SH-SY5Y (cell line): ENCODE results near the gene CCSER1.

ENCODE experiments used
- GATA2 ChIP-seq: IDR thresholded peaks from 2 replicates; pipeline ENCODE4 v1.6.1; 2011; ENCODE audit warnings: mild to moderate bottlenecking, low read depth, low read length
- GATA3 ChIP-seq: IDR thresholded peaks from 2 replicates; pipeline ENCODE4 v1.6.1; 2011; ENCODE audit warnings: low read depth, mild to moderate bottlenecking, low read length, moderate library complexity

GRCh38 chr4:90943311-90943710 is 816.1 kb downstream of the CCSER1 start:
- no peak for TF ChIP-seq GATA3
- no peak for TF ChIP-seq GATA2
